A549 (cell line): ENCODE results near the gene KRT33B.

Experiments
- CEBPB ChIP-seq, 2 experiments: fragments of >200 bp in 1 of 2; sonication (Bioruptor Twin) in 1 of 2; formaldehyde crosslinking in 1 of 2; IDR thresholded peaks; 2 replicates each; pipeline ENCODE4 v1.6.1; 2012 to 2016
- CTCF ChIP-seq: fragments of >200 bp; sonication (Bioruptor Twin); formaldehyde crosslinking; IDR thresholded peaks from 3 replicates; pipeline ENCODE4 v1.5.1; 2016
- NPAS2 ChIP-seq: fragments of 250-450 bp; sonication (Bioruptor Pico); IDR thresholded peaks from 2 replicates; pipeline ENCODE4 v1.8.0; 2022; ENCODE audit warnings: mild to moderate bottlenecking, moderate library complexity, borderline replicate concordance
- NR3C1 ChIP-seq: fragments of >200 bp; sonication (Bioruptor Twin); formaldehyde crosslinking; IDR thresholded peaks from 3 replicates; pipeline ENCODE4 v1.6.1; 2017
- REST ChIP-seq: fragments of 200-600 bp; sonication (generic); IDR thresholded peaks from 2 replicates; pipeline ENCODE4 v1.6.1; 2016; ENCODE audit warnings: antibody characterized with exemption, mild to moderate bottlenecking, moderate library complexity
- TF ChIP-seq, protein P1 (sequence below): IDR thresholded peaks from 2 replicates; pipeline ENCODE4 v1.6.1; 2012

GRCh38 chr17:41394254-41394996, 24.8 kb upstream of the KRT33B start:
- TF ChIP-seq NR3C1 (no peak), CEBPB (IDR thresholded peaks at IDR 0.05) (no peak), CTCF (no peak), REST (no peak), NPAS2 (CRISPR knock-in tag) (no peak)
- TF ChIP-seq, protein P1, sequence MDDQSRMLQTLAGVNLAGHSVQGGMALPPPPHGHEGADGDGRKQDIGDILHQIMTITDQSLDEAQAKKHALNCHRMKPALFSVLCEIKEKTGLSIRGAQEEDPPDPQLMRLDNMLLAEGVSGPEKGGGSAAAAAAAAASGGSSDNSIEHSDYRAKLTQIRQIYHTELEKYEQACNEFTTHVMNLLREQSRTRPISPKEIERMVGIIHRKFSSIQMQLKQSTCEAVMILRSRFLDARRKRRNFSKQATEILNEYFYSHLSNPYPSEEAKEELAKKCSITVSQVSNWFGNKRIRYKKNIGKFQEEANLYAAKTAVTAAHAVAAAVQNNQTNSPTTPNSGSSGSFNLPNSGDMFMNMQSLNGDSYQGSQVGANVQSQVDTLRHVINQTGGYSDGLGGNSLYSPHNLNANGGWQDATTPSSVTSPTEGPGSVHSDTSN, result no peak
